Measurements from ENCODE around the gene SMG5.
"Not testable (repeated sequence)": the region's sequence is repeated elsewhere in the genome, so short reads cannot be mapped to it uniquely, and the experiment has no call there.

Gene SMG5, protein sequence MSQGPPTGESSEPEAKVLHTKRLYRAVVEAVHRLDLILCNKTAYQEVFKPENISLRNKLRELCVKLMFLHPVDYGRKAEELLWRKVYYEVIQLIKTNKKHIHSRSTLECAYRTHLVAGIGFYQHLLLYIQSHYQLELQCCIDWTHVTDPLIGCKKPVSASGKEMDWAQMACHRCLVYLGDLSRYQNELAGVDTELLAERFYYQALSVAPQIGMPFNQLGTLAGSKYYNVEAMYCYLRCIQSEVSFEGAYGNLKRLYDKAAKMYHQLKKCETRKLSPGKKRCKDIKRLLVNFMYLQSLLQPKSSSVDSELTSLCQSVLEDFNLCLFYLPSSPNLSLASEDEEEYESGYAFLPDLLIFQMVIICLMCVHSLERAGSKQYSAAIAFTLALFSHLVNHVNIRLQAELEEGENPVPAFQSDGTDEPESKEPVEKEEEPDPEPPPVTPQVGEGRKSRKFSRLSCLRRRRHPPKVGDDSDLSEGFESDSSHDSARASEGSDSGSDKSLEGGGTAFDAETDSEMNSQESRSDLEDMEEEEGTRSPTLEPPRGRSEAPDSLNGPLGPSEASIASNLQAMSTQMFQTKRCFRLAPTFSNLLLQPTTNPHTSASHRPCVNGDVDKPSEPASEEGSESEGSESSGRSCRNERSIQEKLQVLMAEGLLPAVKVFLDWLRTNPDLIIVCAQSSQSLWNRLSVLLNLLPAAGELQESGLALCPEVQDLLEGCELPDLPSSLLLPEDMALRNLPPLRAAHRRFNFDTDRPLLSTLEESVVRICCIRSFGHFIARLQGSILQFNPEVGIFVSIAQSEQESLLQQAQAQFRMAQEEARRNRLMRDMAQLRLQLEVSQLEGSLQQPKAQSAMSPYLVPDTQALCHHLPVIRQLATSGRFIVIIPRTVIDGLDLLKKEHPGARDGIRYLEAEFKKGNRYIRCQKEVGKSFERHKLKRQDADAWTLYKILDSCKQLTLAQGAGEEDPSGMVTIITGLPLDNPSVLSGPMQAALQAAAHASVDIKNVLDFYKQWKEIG

DNA sequence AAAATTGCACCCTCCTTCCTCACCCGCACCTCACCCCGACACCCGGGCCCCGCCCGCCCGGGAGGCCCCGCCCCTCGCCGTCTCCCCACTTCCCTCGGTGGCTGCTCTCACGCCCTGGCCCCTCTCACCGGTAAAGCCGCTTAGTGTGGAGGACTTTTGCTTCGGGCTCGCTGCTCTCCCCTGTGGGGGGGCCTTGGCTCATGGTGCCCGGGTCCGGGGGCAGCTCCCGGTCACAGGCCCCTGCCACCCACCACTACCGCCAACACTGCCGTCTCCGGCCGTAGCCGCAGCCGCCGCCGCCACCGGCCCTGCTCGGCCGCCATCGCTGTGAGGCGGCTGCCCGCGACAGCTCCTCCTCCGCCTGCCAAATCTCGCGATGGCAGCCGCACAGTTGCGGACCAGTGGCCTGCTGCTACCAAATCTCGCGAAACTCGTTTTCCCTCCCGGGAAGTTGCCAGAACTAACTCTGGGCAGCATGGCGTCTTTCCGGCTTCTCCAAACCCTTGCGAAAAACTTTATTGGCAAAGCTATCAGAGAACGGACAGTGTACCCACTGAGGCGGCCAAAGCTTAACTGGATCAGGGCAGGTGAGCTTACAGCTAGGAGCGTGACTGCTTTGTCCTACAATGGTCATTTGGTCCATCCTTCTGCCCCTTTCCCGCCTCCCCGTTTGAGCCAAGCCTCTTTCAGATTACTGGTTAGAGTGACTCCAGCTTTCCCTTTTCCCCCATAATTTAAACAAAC, at the start of gene SMG5:
SMG5 (minus strand) TSS at position 347 of the 744 bp plus-strand sequence; CDS start at position 202, 145 bp downstream.
- DNase-seq = peak; percentile 98

GRCh38 chr1:156323179-156323578, 40.6 kb upstream of the SMG5 start:
- not testable (repeated sequence) for DNase-seq

DNA sequence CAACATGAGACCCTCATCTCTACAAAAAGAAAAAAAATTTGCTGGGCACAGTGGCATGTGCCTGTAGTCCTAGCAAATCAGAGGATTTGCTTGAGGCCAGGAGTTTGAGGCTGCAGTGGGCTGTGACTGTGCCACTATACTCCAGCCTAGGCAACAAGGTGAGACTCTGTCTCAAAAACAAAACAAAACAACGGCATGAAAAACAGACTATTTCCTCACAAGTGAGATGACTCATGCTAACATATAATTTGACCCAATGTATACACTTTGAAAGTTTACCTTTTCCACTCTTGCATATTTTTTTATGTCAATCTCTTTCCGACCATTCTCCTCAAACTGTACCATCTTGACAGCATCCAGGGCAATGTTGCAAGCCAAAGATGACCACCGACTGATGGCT, 37.9 kb upstream of the SMG5 start:
- DNase-seq = no peak

DNA sequence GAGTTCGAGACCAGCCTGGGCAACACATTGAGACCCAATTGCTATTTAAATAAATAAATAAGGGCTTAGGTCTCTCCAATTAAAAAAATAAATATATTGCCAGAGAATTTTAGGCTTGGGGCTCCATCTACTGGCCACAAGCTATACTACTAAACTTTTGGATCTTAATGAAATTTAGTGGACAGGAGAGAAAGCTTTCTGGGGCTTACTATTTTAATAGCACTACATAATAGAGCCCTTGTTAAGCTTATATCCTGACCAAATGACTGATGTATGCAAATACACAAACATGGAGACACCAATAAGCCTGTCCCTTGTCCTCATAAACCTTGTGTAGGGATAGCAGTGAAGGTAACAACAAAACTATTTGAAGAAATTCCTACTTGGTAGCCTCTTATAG, 37.0 kb upstream of the SMG5 start:
- DNase-seq = no peak

DNA sequence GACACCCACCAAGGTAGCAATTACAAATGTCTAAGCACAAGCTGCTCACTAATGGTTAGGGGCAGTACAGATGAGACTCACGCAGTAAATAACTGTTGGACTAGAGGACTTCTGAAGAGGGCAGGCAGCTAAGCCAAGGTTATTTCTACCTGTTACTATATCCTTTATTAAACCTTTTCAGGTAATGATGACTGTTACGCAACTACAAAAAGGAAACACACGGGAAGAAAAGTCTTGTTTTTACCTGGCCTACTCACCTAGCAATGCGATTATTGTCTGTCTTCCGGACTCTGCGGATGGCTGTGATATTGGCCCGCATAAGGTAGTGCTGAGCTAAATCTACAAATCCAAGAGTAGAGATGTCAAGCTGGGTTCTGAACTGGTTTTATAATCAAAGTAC, 34.3 kb upstream of the SMG5 start:
- no peak for DNase-seq

- no peak for DNase-seq
Observed at GRCh38 chr1:156310962-156311361, 28.3 kb upstream of the SMG5 start.

DNA sequence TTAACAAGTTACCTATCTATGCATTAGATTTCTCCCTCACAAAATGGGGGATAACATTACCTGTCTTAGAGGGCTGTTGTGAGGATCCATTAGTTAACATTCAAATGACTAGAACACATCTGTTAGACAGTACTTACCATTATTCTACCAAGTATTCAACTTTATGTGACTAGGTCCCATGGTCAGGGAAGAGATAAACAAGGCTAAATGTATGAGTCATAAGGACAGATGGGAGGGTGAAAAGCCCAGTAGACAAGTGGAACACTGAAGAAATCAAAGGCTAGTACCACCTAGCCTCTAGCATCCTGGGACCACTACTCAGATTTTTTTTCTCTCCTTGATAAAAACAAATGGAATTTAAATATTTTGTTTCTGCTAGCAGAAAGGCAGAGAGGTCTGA, 25.5 kb upstream of the SMG5 start:
- DNase-seq = no peak

- DNase-seq = no peak
Observed at GRCh38 chr1:156305215-156305614, 22.6 kb upstream of the SMG5 start.

GRCh38 chr1:156303241-156303640, 20.6 kb upstream of the SMG5 start:
- no peak for DNase-seq

DNA sequence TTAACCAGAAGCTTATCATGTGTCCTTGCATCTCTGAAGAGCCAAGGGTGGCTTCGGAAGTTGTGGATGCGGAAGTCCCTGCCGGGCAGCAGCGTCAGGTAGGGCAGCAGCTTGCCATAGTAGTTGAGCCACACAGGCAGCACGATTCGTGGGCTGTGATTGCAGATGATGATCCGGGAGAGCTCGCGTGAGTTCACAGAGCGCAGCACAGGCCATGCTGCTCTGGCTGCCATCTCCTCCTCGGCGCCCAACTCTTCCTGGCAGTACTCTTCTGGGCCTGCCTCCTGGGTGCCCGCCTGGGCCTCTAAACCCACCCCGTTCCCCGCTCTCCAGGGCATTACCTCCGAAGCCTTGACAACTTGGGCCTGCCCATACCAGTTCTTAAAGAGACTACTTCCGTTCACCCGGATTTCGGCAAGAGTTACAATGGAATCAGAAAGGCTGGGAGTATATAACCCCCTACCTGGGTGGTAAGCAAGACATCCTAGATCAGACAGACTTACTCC, 16.3 kb upstream of the SMG5 start, which contains the start of gene VHLL:
VHLL (minus strand) TSS at position 456 of the 506 bp plus-strand sequence; CDS start at position 338, 118 bp downstream.
- DNase-seq = no peak

- peak; percentile 60 for DNase-seq
Observed at GRCh38 chr1:156295391-156295947, 12.8 kb upstream of the SMG5 start, which contains the start of gene GLMP. TSS of gene GLMP (minus strand) at chr1:156295679. CDS start at chr1:156295645, 34 bp downstream.

- DNase-seq = no peak
Observed at GRCh38 chr1:156293895-156294294, 11.3 kb upstream of the SMG5 start.

GRCh38 chr1:156293098-156293434, 10.4 kb upstream of the SMG5 start:
- no peak for DNase-seq

DNA sequence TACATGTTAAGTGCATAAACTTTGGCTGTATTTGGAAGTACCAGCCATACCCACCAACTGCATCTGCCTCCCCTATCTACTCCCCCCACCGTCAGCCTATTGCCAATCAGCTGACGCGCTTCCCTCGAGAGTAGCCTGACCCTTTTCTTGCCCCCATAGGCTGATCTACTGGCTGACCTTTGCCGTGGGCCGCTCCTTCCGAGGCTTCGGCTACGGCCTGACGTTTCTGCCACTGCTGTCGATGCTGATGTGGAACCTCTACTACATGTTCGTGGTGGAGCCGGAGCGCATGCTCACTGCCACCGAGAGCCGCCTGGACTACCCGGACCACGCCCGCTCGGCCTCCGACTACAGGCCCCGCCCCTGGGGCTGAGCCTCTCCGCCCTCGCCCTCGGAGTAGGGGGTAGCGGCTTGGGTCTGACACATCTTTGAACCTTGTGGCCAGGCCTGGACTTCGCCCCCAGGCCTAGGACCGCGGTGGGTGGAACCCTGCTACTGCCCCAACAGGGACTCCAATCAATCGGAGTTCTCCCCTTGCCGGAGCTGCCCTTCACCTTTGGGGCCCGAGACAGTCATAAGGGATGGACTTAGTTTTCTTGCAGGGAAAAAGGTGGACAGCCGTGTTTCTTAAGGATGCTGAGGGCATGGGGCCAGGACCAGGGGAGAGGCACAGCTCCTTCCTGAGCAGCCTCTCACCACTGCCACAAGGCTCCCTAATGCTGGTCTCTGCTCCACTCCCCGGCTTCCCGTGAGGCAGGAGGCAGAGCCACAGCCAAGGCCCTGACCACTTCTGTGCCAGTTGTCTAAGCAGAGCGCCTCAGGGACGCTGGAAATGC, 8.8 kb upstream of the SMG5 start:
- DNase-seq = no peak

- no peak for DNase-seq
Observed at GRCh38 chr1:156289857-156290256, 7.2 kb upstream of the SMG5 start.

DNA sequence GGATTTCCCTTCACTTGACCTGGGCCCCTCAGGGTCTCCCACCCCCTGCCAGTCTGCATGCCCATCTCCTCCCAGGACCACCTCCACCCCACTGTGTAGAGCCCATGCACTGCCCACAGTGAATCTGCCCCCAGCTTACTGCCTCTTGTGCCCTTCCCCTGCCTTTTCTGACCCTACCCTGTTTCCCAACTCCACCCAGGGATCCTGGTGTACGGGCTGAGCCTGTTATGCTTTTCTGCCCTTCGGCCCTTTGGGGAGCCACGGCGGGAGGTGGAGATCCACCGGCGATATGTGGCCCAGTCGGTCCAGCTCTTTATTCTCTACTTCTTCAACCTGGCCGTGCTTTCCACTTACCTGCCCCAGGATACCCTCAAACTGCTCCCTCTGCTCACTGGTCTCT, 3.4 kb upstream of the SMG5 start:
- DNase-seq = no peak

- DNase-seq = no peak
Observed at GRCh38 chr1:156285437-156285836, 2.8 kb upstream of the SMG5 start.

GRCh38 chr1:156284757-156285156, 2.1 kb upstream of the SMG5 start:
- no peak for DNase-seq

GRCh38 chr1:156284112-156284511, 1.5 kb upstream of the SMG5 start, which contains the start of gene TMEM79:
TSS of gene TMEM79 (plus strand) at chr1:156284325. CDS start at chr1:156285227, 902 bp downstream.
- DNase-seq = peak; percentile 29

DNA sequence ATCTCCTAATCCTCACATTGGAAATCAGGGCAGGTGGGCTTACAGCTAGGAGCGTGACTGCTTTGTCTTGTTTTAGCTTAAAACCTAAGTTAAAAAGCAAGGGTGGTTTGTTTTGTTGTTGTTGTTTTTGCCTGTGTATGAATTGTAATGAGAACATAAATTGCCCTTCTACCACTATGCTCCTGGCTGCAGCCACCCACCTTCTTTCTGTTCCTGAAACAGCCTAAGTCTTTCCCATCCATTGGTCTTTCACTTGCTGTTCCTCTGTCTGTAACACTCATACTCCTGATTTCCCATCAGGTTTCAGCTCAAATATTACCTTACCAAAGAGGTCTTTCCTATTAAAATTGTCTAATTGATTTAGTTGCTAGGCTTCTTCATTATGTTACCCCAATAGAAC, 896 bp upstream of the SMG5 start:
- DNase-seq = no peak
